ENCODE measurements around the gene BMP7.

The BMP7 gene

GRCh38 chr20:57261457-57262251 is 4.8 kb downstream of the BMP7 start:
- POLR2A ChIA-PET = no interaction called here
- peaks cover 31% of the 10 kb centered on the region for H3K4me1 ChIP-seq (ENCODE audit: control insufficient read depth, insufficient read depth, low read length)
- no peaks in the 10 kb centered on the region for H3K9me3 ChIP-seq (ENCODE audit: control insufficient read depth, insufficient read depth, low read depth, low read length)
- no peak overlapping the region for H3K27ac ChIP-seq (ENCODE audit: extremely low read depth, low read depth, low read length)
- TF ChIP-seq PRDM6 (tag by site-specific recombination; IDR thresholded peaks at IDR 0.05) (peak; percentile 27; the same call in 1 of the 2 replicates), ZNF48 (tag by site-specific recombination; IDR thresholded peaks at IDR 0.05) (no peak), SP7 (tag by site-specific recombination; IDR thresholded peaks at IDR 0.05) (peak; percentile 86)
- H3K4me3 ChIP-seq (ENCODE audit: low read depth, low read length) = no peak overlapping the region
- CTCF ChIA-PET = interaction anchor here (0.8 kb wide), 1 partner anchor 169 kb away, joined by 4 read pairs; no protein-coding TSS in a partner anchor
- H3K36me3 ChIP-seq (ENCODE audit: control insufficient read depth in 2 of 2, insufficient read depth in 1 of 2, low read length in 2 of 2) = no peaks in the 10 kb centered on the region

DNA sequence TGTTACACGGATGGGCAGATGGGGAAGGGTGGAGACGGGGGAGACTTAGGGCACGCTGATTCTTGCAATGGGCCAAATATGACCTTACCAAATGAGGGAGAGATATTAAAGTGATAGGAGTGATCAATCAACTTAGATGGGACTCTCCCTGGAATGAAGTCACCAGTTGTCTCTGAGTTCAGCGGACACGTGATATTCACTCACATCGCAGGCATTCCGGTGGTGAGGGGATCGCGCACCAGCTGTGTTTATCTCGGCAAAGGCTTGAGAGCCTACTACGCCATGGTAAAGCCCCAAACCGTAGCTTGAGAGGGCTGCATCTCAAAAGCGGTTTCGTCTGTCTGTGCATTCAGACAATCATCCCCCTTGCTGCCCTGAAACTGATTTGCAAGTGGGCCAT is 5.5 kb downstream of the BMP7 start:
- TF ChIP-seq ZBTB21 (tag by site-specific recombination; IDR thresholded peaks at IDR 0.05) (no peak), ZNF623 (tag by site-specific recombination; IDR thresholded peaks at IDR 0.05) (no peak), ZNF777 (tag by site-specific recombination; IDR thresholded peaks at IDR 0.05; ENCODE audit: borderline replicate concordance) (no peak), TCF7L2 (IDR thresholded peaks at IDR 0.05; ENCODE audit: borderline replicate concordance, low read depth, low read length) (no peak), ZBTB1 (tag by site-specific recombination; IDR thresholded peaks at IDR 0.05) (no peak), TRIM28 (IDR thresholded peaks at IDR 0.05; ENCODE audit: borderline replicate concordance, low read length) (no peak)
- H3K36me3 ChIP-seq (ENCODE audit: control insufficient read depth in 2 of 2, insufficient read depth in 1 of 2, low read length in 2 of 2) = no peaks in the 10 kb centered on the region
- peaks cover 31% of the 10 kb centered on the region for H3K4me1 ChIP-seq (ENCODE audit: control insufficient read depth, insufficient read depth, low read length)
- no peaks in the 10 kb centered on the region for H3K9me3 ChIP-seq (ENCODE audit: control insufficient read depth, insufficient read depth, low read depth, low read length)
- no peak overlapping the region for H3K27ac ChIP-seq (ENCODE audit: extremely low read depth, low read depth, low read length)
- ChIA-PET CTCF (no interaction called here), POLR2A (no interaction called here)
- no peak overlapping the region for H3K4me3 ChIP-seq (ENCODE audit: low read depth, low read length)

GRCh38 chr20:57259938-57260921 is 6.2 kb downstream of the BMP7 start:
- CTCF ChIA-PET = interaction anchor here (0.6 to 0.7 kb wide), 2 partner anchors 73 to 122 kb away, joined by 3 read pairs; no protein-coding TSS in a partner anchor
- TF ChIP-seq WT1 (tag by site-specific recombination; IDR thresholded peaks at IDR 0.05) = 0 out of 2 replicates have a peak, but pooled peaks have one; percentile 14
- TF ChIP-seq ZSCAN30 (tag by site-specific recombination; IDR thresholded peaks at IDR 0.05) = no peak
- peak; percentile 93 for TF ChIP-seq ATF2 (tag by site-specific recombination; IDR thresholded peaks at IDR 0.05; ENCODE audit: low read depth)
- no peak for TF ChIP-seq ZNF266 (tag by site-specific recombination; IDR thresholded peaks at IDR 0.05; ENCODE audit: low read depth)
- peak; percentile 46; the same call in 1 of the 2 replicates for TF ChIP-seq ZBTB17 (tag by site-specific recombination; IDR thresholded peaks at IDR 0.05)
- Histone ChIP-seq H3K36me3 (ENCODE audit: control insufficient read depth in 2 of 2, insufficient read depth in 1 of 2, low read length in 2 of 2) (no peaks in the 10 kb centered on the region), H3K4me3 (ENCODE audit: low read depth, low read length) (no peak overlapping the region), H3K9me3 (ENCODE audit: control insufficient read depth, insufficient read depth, low read depth, low read length) (no peaks in the 10 kb centered on the region), H3K4me1 (ENCODE audit: control insufficient read depth, insufficient read depth, low read length) (peaks cover 31% of the 10 kb centered on the region), H3K27ac (ENCODE audit: extremely low read depth, low read depth, low read length) (no peak overlapping the region)
- POLR2A ChIA-PET = no interaction called here
